IPS-15b (cell line): ENCODE results near the gene GTPBP4.
"Not testable (repeated sequence)": the region's sequence is repeated elsewhere in the genome, so short reads cannot be mapped to it uniquely, and the experiment has no call there.

ENCODE experiments used
- H3K27me3 ChIP-seq: one replicate; pipeline ENCODE4 v1.6.1; 2013; ENCODE audit warnings: low read length; ENCODE audit not compliant: control insufficient read depth, insufficient read depth
- H3K36me3 ChIP-seq: one replicate; pipeline ENCODE4 v1.6.1; 2013; ENCODE audit warnings: low read length; ENCODE audit not compliant: control insufficient read depth, insufficient read depth
- H3K4me1 ChIP-seq: one replicate; pipeline ENCODE4 v1.6.1; 2013; ENCODE audit warnings: mild to moderate bottlenecking, low read length; ENCODE audit not compliant: control insufficient read depth, insufficient read depth
- H3K4me3 ChIP-seq: one replicate; pipeline ENCODE4 v1.5.1; 2013; ENCODE audit warnings: low read depth, low read length
- H3K9ac ChIP-seq: one replicate; pipeline ENCODE4 v1.6.1; 2013; ENCODE audit warnings: low read depth, mild to moderate bottlenecking, low read length
- H3K9me3 ChIP-seq: one replicate; pipeline ENCODE4 v1.6.1; 2013; ENCODE audit warnings: mild to moderate bottlenecking, low read length; ENCODE audit not compliant: control insufficient read depth, insufficient read depth

The GTPBP4 gene

GRCh38 chr10:1054684-1055083, 66.5 kb downstream of the GTPBP4 start:
- H3K27me3 ChIP-seq, result no peaks in the 10 kb centered on the region
- no peaks in the 10 kb centered on the region for H3K9me3 ChIP-seq
- peaks cover 9% of the 10 kb centered on the region for H3K4me1 ChIP-seq
- H3K9ac ChIP-seq, result peak overlapping the region; percentile 5
- no peaks in the 10 kb centered on the region for H3K36me3 ChIP-seq
- peak overlapping the region; percentile 8 for H3K4me3 ChIP-seq

- H3K36me3 ChIP-seq, result no peaks in the 10 kb centered on the region
- H3K4me1 ChIP-seq, result peaks cover 5% of the 10 kb centered on the region
- H3K9me3 ChIP-seq, result no peaks in the 10 kb centered on the region
- H3K27me3 ChIP-seq, result no peaks in the 10 kb centered on the region
- peak within 1 kb of the TSS; percentile 96 for H3K4me3 ChIP-seq
- peak within 1 kb of the TSS; percentile 86 for H3K9ac ChIP-seq
Observed at GRCh38 chr10:1056326-1057105, 68.3 kb downstream of the GTPBP4 start, which contains the start of gene WDR37. TSS of gene WDR37 (plus strand) at chr10:1056385. CDS start at chr10:1072156, 15,771 bp downstream.

- Histone ChIP-seq H3K4me3 (peak overlapping the region; percentile 96), H3K9me3 (no peaks in the 10 kb centered on the region), H3K4me1 (peaks cover 5% of the 10 kb centered on the region), H3K27me3 (no peaks in the 10 kb centered on the region), H3K9ac (peak overlapping the region; percentile 66), H3K36me3 (no peaks in the 10 kb centered on the region)
Observed at GRCh38 chr10:1057106-1057657, 68.9 kb downstream of the GTPBP4 start.

GRCh38 chr10:1058017-1058416, 69.8 kb downstream of the GTPBP4 start:
- Histone ChIP-seq H3K36me3 (no peaks in the 10 kb centered on the region), H3K4me1 (peaks cover 5% of the 10 kb centered on the region), H3K9me3 (no peaks in the 10 kb centered on the region), H3K9ac (no peak overlapping the region), H3K4me3 (peak overlapping the region; percentile 96), H3K27me3 (no peaks in the 10 kb centered on the region)

- H3K36me3 ChIP-seq, result no peaks in the 10 kb centered on the region
- peaks cover 4% of the 10 kb centered on the region for H3K4me1 ChIP-seq
- no peak overlapping the region for H3K9ac ChIP-seq
- H3K27me3 ChIP-seq, result no peaks in the 10 kb centered on the region
- no peaks in the 10 kb centered on the region for H3K9me3 ChIP-seq
- H3K4me3 ChIP-seq, result no peak overlapping the region
Observed at GRCh38 chr10:1059902-1060301, 71.7 kb downstream of the GTPBP4 start.

GRCh38 chr10:1061930-1062774, 73.9 kb downstream of the GTPBP4 start:
- Histone ChIP-seq H3K36me3 (no peaks in the 10 kb centered on the region), H3K4me3 (no peak overlapping the region), H3K4me1 (peaks cover 2% of the 10 kb centered on the region), H3K9me3 (no peaks in the 10 kb centered on the region), H3K9ac (no peak overlapping the region), H3K27me3 (no peaks in the 10 kb centered on the region)

- Histone ChIP-seq H3K9ac (no peak overlapping the region), H3K4me1 (no peaks in the 10 kb centered on the region), H3K9me3 (no peaks in the 10 kb centered on the region), H3K36me3 (no peaks in the 10 kb centered on the region), H3K4me3 (no peak overlapping the region), H3K27me3 (no peaks in the 10 kb centered on the region)
Observed at GRCh38 chr10:1063232-1063865, 75.1 kb downstream of the GTPBP4 start.

- Histone ChIP-seq H3K27me3 (no peaks in the 10 kb centered on the region), H3K9ac (no peak overlapping the region), H3K36me3 (no peaks in the 10 kb centered on the region), H3K9me3 (no peaks in the 10 kb centered on the region), H3K4me3 (no peak overlapping the region), H3K4me1 (no peaks in the 10 kb centered on the region)
Observed at GRCh38 chr10:1064964-1065247, 76.7 kb downstream of the GTPBP4 start.

GRCh38 chr10:1066734-1067133, 78.5 kb downstream of the GTPBP4 start:
- not testable (repeated sequence) for H3K27me3 ChIP-seq, H3K9ac ChIP-seq, H3K36me3 ChIP-seq, H3K4me3 ChIP-seq, H3K4me1 ChIP-seq, H3K9me3 ChIP-seq

- no peaks in the 10 kb centered on the region for H3K27me3 ChIP-seq
- no peak overlapping the region for H3K4me3 ChIP-seq
- H3K9ac ChIP-seq, result no peak overlapping the region
- peaks cover 1% of the 10 kb centered on the region for H3K36me3 ChIP-seq
- peaks cover 5% of the 10 kb centered on the region for H3K4me1 ChIP-seq
- H3K9me3 ChIP-seq, result no peaks in the 10 kb centered on the region
Observed at GRCh38 chr10:1068380-1069361, 80.4 kb downstream of the GTPBP4 start.
